Dendritic cell treated with granulocyte-macrophage colony-stimulating factor and Interleukin-4, amounts not matched to agents 40 ng/mL and 50 ng/mL, for 4 days (primary cell): ENCODE data around the gene MTX1.
"Not testable (repeated sequence)": the region's sequence is repeated elsewhere in the genome, so short reads cannot be mapped to it uniquely, and the experiment has no call there.

Experiments used
- H3K27ac Mint-ChIP-seq: one replicate; pipeline ENCODE4 v1.8.0; 2022; ENCODE audit warnings: mild to moderate bottlenecking, mixed read lengths
- H3K27me3 Mint-ChIP-seq: one replicate; pipeline ENCODE4 v1.8.0; 2022; ENCODE audit warnings: mild to moderate bottlenecking, mixed read lengths
- H3K36me3 Mint-ChIP-seq: one replicate; pipeline ENCODE4 v1.8.0; 2022; ENCODE audit warnings: low read depth, mixed read lengths
- H3K4me1 Mint-ChIP-seq: one replicate; pipeline ENCODE4 v1.8.0; 2022; ENCODE audit warnings: low read depth, mixed read lengths
- H3K4me3 Mint-ChIP-seq: one replicate; pipeline ENCODE4 v1.8.0; 2022; ENCODE audit warnings: mild to moderate bottlenecking, moderate library complexity, mixed read lengths
- H3K9me3 Mint-ChIP-seq: one replicate; pipeline ENCODE4 v1.8.0; 2022; ENCODE audit warnings: mixed read lengths
- intact Hi-C: fragments of 100-400 bp; cut with micrococcal nuclease; formaldehyde crosslinking; loops from one replicate; pipeline ENCODE4 v1.15.0; 2022

The MTX1 gene, protein sequence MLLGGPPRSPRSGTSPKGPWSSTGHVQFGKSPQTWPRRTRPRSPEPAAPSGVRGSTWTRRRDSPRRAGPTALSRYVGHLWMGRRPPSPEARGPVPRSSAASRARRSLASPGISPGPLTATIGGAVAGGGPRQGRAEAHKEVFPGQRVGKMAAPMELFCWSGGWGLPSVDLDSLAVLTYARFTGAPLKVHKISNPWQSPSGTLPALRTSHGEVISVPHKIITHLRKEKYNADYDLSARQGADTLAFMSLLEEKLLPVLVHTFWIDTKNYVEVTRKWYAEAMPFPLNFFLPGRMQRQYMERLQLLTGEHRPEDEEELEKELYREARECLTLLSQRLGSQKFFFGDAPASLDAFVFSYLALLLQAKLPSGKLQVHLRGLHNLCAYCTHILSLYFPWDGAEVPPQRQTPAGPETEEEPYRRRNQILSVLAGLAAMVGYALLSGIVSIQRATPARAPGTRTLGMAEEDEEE

GRCh38 chr1:155208541-155209311 is at the start of gene MTX1:
Gene MTX1 (plus strand): TSS chr1:155208695. CDS start chr1:155208805, 110 bp downstream.
- Mint-ChIP-seq H3K9me3 (no peaks in the 10 kb centered on the region), H3K27me3 (no peaks in the 10 kb centered on the region), H3K4me1 (peaks cover 51% of the 10 kb centered on the region), H3K4me3 (peak within 1 kb of the TSS; percentile 94), H3K36me3 (peaks cover 32% of the 10 kb centered on the region), H3K27ac (peak within 1 kb of the TSS; percentile 97)
- intact Hi-C loops: loop anchor here (2.0 to 5.0 kb wide), 2 partner anchors 18 to 34 kb away; a partner anchor contains a TSS

DNA sequence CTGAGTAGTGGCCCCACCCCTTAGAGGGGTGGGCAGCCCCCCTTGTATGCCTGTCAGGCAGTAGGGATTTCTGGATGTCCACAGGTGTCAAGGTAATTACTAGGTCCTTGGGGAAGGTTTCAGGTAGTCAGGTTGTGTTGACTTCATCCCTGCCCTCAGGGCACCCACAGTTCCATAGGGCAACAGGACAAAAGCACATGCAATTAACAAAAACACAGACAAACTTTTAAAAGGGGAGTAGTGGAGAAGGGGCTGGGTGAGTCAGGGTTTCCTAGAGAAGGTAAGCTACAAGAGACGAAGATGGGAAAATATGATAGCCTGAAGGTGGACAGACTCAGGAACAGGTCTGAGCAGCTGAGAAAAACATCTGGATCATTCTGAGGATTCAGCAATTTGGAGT is 49.5 kb upstream of the MTX1 start:
- Mint-ChIP-seq H3K4me3 (no peak overlapping the region), H3K27ac (no peak overlapping the region), H3K4me1 (peaks cover 16% of the 10 kb centered on the region), H3K27me3 (peaks cover 11% of the 10 kb centered on the region), H3K36me3 (no peaks in the 10 kb centered on the region), H3K9me3 (no peaks in the 10 kb centered on the region)
- intact Hi-C loops: no loop called here

- intact Hi-C loops: no loop called here
Observed at GRCh38 chr1:155160128-155160527, 48.4 kb upstream of the MTX1 start.

GRCh38 chr1:155162631-155163030 is 45.9 kb upstream of the MTX1 start:
- Mint-ChIP-seq H3K27me3 (peaks cover 29% of the 10 kb centered on the region), H3K4me1 (peaks cover 22% of the 10 kb centered on the region)
- H3K9me3 Mint-ChIP-seq, H3K36me3 Mint-ChIP-seq, H3K27ac Mint-ChIP-seq, H3K4me3 Mint-ChIP-seq, intact Hi-C loops: not testable (repeated sequence)

More at GRCh38 chr1:155160128-155160527, 48.4 kb upstream of the MTX1 start:
- Mint-ChIP-seq H3K9me3 (no peaks in the 10 kb centered on the region), H3K4me3 (no peak overlapping the region), H3K27ac (no peak overlapping the region), H3K36me3 (no peaks in the 10 kb centered on the region), H3K4me1 (peaks cover 16% of the 10 kb centered on the region), H3K27me3 (peaks cover 9% of the 10 kb centered on the region)

DNA sequence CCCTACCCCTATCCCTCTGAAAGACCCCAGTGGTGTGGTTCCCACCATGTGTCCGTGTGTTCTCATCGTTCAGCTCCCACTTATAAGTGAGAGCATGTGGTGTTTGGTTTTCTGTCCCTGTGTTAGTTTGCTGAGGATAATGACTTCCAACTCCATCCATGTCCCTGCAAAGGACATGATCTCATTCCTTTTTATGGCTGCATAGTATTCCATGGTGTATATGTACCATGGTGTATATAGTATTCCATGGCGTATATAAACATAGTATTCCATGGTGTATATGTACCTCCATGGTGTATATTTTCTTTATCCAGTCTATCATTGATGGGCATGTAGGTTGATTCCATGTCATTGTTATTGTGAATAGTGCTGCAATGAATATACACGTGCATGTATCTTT is 44.7 kb upstream of the MTX1 start:
- H3K9me3 Mint-ChIP-seq, H3K4me3 Mint-ChIP-seq, H3K36me3 Mint-ChIP-seq: not testable (repeated sequence)

GRCh38 chr1:155164625-155165024 is 43.9 kb upstream of the MTX1 start:
- H3K36me3 Mint-ChIP-seq: peaks cover 12% of the 10 kb centered on the region
- not testable (repeated sequence) for H3K4me3 Mint-ChIP-seq, H3K27ac Mint-ChIP-seq, H3K9me3 Mint-ChIP-seq
- intact Hi-C loops: loop anchor here (5.0 kb wide), 1 partner anchor 37 kb away; the partner anchor contains the start of gene EFNA1
- peaks cover 31% of the 10 kb centered on the region for H3K27me3 Mint-ChIP-seq
- H3K4me1 Mint-ChIP-seq: peaks cover 25% of the 10 kb centered on the region

More for the DNA sequence above, 44.7 kb upstream of the MTX1 start:
- intact Hi-C loops, H3K27ac Mint-ChIP-seq: not testable (repeated sequence)
- H3K4me1 Mint-ChIP-seq: peaks cover 25% of the 10 kb centered on the region
- H3K27me3 Mint-ChIP-seq: peaks cover 33% of the 10 kb centered on the region

DNA sequence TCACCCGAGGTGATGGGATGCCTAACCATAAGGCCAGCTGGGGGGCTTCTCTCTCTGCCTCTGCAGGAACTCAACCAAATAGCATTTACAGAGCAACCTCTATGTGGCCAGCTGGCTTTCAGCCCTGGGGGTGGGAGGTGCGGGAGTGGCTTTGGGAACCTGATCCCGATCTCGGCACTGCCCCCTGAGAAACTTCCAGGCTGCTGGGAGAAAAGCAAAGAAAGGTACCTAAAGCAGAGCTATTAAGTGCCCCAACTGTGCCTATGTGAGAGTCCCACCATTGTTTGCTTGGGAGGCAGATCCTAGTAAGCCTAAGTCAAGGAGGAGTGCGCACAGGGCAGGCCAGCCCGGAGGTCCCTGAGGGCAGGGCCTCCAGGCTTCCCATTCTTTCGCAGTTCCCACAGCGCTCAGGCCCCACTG is 42.4 kb upstream of the MTX1 start:
- Mint-ChIP-seq H3K27me3 (peaks cover 26% of the 10 kb centered on the region), H3K4me3 (no peak overlapping the region), H3K4me1 (peaks cover 19% of the 10 kb centered on the region), H3K27ac (no peak overlapping the region), H3K36me3 (peaks cover 26% of the 10 kb centered on the region), H3K9me3 (no peaks in the 10 kb centered on the region)
- intact Hi-C loops: loop anchor here (5.0 kb wide), 1 partner anchor 39 kb away; the partner anchor contains the start of gene EFNA1

GRCh38 chr1:155166471-155167165 is 41.9 kb upstream of the MTX1 start:
- Mint-ChIP-seq H3K27me3 (peaks cover 26% of the 10 kb centered on the region), H3K4me3 (no peak overlapping the region), H3K27ac (peak overlapping the region; percentile 26), H3K9me3 (no peaks in the 10 kb centered on the region), H3K36me3 (peaks cover 32% of the 10 kb centered on the region), H3K4me1 (peaks cover 19% of the 10 kb centered on the region)
- intact Hi-C loops: loop anchor here (1.0 to 5.0 kb wide), 2 partner anchors 39 to 75 kb away; partner anchors contain the start of gene EFNA1

DNA sequence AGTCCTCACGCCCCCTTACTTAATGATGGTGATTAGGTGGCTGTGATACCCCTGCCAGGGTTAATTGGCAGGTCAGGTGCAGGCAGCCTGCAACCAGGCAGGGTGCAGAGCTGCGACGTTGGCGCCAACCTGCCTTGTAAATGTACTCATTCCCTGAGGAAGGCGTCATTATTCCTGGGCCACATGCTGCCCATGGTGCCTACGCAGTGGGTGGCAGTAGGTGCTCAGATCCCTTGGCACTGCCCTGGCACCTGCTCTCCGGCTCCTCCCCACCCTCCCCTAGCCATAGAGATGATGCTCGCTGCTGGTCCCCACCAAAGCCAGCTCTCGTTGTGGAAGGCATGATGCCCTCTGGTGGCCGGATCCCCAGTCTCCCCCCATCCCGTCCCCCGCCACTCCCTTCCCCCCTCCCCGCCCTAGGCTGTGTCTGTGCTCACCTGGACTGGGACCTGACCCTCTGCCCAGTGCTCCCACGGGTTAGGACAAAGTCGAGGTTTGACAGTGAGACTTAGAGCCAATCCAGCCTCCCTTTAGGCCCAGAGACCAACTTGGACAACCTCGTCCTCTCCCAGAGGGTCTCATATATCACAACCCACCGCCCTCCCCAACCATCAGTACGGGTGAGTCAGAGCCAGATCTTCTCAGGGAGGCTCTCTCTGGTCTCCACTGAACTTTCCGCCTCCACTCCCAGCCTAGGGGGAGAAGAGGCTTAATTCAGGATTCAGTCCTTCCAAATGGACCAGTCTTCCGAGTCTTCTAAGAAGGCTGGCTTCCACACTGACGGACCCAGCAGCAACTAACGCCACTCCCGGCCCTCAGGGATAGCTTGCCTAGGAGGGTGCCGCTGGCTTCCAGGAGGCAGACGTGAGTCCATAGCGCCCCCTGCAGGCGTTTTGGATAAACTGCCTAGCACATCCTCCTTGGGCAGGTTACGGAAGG is 41.1 kb upstream of the MTX1 start:
- intact Hi-C loops: loop anchor here (1.0 to 5.0 kb wide), 2 partner anchors 40 to 76 kb away; partner anchors contain the start of gene EFNA1
- Mint-ChIP-seq H3K27me3 (peaks cover 26% of the 10 kb centered on the region), H3K27ac (peak overlapping the region; percentile 26), H3K36me3 (peaks cover 36% of the 10 kb centered on the region), H3K4me1 (peaks cover 25% of the 10 kb centered on the region), H3K9me3 (no peaks in the 10 kb centered on the region), H3K4me3 (peak overlapping the region; percentile 17)

GRCh38 chr1:155168105-155168445 is 40.4 kb upstream of the MTX1 start:
- H3K4me3 Mint-ChIP-seq, H3K9me3 Mint-ChIP-seq, H3K27ac Mint-ChIP-seq: not testable (repeated sequence)
- Mint-ChIP-seq H3K4me1 (peaks cover 27% of the 10 kb centered on the region), H3K36me3 (peaks cover 43% of the 10 kb centered on the region), H3K27me3 (peaks cover 26% of the 10 kb centered on the region)
- intact Hi-C loops: loop anchor here (5.0 kb wide), 1 partner anchor 41 kb away; the partner anchor contains the start of gene EFNA1

- Mint-ChIP-seq H3K4me3 (no peak overlapping the region), H3K9me3 (no peaks in the 10 kb centered on the region), H3K4me1 (peaks cover 33% of the 10 kb centered on the region), H3K36me3 (peaks cover 46% of the 10 kb centered on the region), H3K27me3 (peaks cover 30% of the 10 kb centered on the region), H3K27ac (no peak overlapping the region)
- intact Hi-C loops: loop anchor here (5.0 kb wide), 1 partner anchor 41 kb away; the partner anchor contains the start of gene EFNA1
Observed at GRCh38 chr1:155168456-155169210, 39.9 kb upstream of the MTX1 start.

DNA sequence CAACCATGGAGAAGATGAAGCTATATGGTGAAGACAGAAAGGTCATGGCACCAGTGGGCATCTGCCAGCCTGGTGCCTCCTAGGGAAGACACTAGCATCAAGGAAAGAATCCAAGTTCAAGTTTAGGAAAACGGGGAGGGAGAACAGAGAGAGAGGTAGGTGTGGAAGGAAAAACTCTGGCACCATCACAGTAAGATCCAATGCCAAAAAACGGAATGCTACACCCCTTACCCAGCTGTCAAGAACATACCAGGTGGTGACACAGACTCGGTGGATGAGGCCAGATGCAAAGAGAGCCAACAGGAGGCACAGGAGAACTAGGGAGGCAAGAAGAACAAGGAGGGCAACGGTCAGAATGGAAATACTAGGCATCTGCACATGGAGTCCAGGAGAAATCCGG is 39.0 kb upstream of the MTX1 start:
- intact Hi-C loops: loop anchor here (5.0 kb wide), 1 partner anchor 42 kb away; the partner anchor contains the start of gene EFNA1
- Mint-ChIP-seq H3K4me3 (no peak overlapping the region), H3K4me1 (peaks cover 42% of the 10 kb centered on the region), H3K27ac (no peak overlapping the region), H3K36me3 (peaks cover 46% of the 10 kb centered on the region), H3K27me3 (peaks cover 34% of the 10 kb centered on the region), H3K9me3 (no peaks in the 10 kb centered on the region)
